Fibroblast of lung (primary cell): Measurements from ENCODE around the gene HDAC4.

Experiments
- EZH2 ChIP-seq: IDR thresholded peaks from 2 replicates; pipeline ENCODE4 v1.5.1; 2012; ENCODE audit warnings: low read length, control low read depth, mild to moderate bottlenecking; ENCODE audit errors: missing control alignments
- TF ChIP-seq, protein P1 (sequence below), 2 donors: IDR thresholded peaks in 1 of 2; conservative IDR thresholded peaks in 1 of 2; 1 replicate in 1 of 2; 2 replicates in 1 of 2; pipeline ENCODE4 v1.5.1; 2011 to 2012; ENCODE audit warnings: low read length in 2 of 2, control low read depth in 1 of 2, inconsistent platforms in 1 of 2, low read depth in 1 of 2, mild to moderate bottlenecking in 1 of 2

DNA sequence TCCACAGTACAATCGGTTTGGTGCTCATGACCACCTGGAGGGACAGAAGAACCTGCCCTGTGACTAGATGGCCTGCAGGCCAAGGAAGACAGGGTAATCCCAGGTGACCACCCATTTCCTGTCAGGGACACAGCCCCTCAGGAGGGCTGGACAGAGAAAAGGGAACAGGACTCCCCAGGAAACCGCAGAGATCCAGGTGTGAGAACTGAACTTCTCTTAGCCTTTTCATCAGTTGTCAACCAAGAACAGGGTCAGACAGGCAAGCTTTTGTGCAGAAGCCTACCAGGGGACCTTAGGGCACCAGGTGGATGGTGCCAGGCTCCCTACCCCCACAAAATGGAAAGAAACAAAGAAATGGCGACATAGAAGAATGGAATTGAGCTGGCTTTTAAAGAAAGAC, 132.3 kb downstream of the HDAC4 start:
- TF ChIP-seq, protein P1, sequence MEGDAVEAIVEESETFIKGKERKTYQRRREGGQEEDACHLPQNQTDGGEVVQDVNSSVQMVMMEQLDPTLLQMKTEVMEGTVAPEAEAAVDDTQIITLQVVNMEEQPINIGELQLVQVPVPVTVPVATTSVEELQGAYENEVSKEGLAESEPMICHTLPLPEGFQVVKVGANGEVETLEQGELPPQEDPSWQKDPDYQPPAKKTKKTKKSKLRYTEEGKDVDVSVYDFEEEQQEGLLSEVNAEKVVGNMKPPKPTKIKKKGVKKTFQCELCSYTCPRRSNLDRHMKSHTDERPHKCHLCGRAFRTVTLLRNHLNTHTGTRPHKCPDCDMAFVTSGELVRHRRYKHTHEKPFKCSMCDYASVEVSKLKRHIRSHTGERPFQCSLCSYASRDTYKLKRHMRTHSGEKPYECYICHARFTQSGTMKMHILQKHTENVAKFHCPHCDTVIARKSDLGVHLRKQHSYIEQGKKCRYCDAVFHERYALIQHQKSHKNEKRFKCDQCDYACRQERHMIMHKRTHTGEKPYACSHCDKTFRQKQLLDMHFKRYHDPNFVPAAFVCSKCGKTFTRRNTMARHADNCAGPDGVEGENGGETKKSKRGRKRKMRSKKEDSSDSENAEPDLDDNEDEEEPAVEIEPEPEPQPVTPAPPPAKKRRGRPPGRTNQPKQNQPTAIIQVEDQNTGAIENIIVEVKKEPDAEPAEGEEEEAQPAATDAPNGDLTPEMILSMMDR (conservative IDR thresholded peaks at IDR 0.05 in 1 of 2, IDR thresholded peaks at IDR 0.05 in 1 of 2; ENCODE audit: low read depth in 1 of 2, low read length in 2 of 2), result no peak
- no peak for TF ChIP-seq EZH2
